Keratinocyte (primary cell): ENCODE measurements around the gene MASP2.

ENCODE experiments used
- CTCF ChIP-seq, 3 experiments: IDR thresholded peaks in 1 of 3; conservative IDR thresholded peaks in 1 of 3; optimal IDR thresholded peaks in 1 of 3; 2 replicates in 2 of 3; 3 replicates in 1 of 3; pipeline versions ENCODE3 to v1.5.1; 2011; ENCODE audit warnings: low read length in 3 of 3, mild to moderate bottlenecking in 3 of 3, moderate library complexity in 2 of 3, control low read depth in 1 of 3, inconsistent platforms in 1 of 3; ENCODE audit not compliant: insufficient read depth in 2 of 3; ENCODE audit errors: extremely low read depth in 1 of 3
- EZH2 ChIP-seq: IDR thresholded peaks from one replicate; pipeline ENCODE4 v1.6.1; 2012; ENCODE audit warnings: inconsistent platforms, mild to moderate bottlenecking, low read length, moderate library complexity

GRCh38 chr1:11042995-11043874 lies 3.8 kb downstream of the MASP2 start:
- TF ChIP-seq CTCF (optimal IDR thresholded peaks at IDR 0.05 in 1 of 3, IDR thresholded peaks at IDR 0.05 in 1 of 3, conservative IDR thresholded peaks at IDR 0.05 in 1 of 3; ENCODE audit: extremely low read depth in 1 of 3, insufficient read depth in 2 of 3, low read length in 3 of 3) (no peak), EZH2 (no peak)
